Measurements from ENCODE around the gene HDLBP.

GRCh38 chr2:241268716-241269445, 46.6 kb downstream of the HDLBP start:
- TF ChIP-seq CTCF (conservative IDR thresholded peaks at IDR 0.05; ENCODE audit: low read length) (no peak), EZH2phosphoT487 (IDR thresholded peaks at IDR 0.05; ENCODE audit: borderline replicate concordance, low read depth, low read length) (no peak)
